ENCODE measurements around the gene LRRC38.
"Not testable (repeated sequence)": the region's sequence is repeated elsewhere in the genome, so short reads cannot be mapped to it uniquely, and the experiment has no call there.

The LRRC38 gene

DNA sequence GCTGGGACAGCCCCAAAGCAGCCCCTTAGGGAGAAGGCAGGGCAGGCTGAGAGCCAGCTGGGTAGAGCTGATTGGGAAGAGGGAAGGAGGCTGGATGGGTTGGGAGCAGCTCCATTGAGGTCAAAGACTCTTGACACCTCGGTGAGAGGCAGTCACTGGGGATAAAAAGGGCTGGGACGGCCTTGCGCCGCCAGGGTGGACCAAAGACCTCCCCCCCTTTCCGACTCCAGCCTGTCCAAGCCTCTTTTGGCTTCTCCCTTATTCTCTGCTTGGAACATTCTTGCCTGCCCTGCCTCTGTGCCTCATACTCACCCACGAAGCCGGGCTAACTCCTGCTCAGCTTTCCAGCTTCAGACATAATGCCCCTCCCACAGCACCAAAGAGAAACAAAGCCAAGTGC lies 51.1 kb downstream of the LRRC38 start:
- Mint-ChIP-seq H3K9me3 (no peaks in the 10 kb centered on the region), H3K4me3 (no peak overlapping the region), H3K4me1 (ENCODE audit: low read depth) (no peaks in the 10 kb centered on the region), H3K36me3 (ENCODE audit: low read depth) (no peaks in the 10 kb centered on the region), H3K27ac (no peak overlapping the region), H3K27me3 (peaks cover 6% of the 10 kb centered on the region)
- no peak for DNase-seq

DNA sequence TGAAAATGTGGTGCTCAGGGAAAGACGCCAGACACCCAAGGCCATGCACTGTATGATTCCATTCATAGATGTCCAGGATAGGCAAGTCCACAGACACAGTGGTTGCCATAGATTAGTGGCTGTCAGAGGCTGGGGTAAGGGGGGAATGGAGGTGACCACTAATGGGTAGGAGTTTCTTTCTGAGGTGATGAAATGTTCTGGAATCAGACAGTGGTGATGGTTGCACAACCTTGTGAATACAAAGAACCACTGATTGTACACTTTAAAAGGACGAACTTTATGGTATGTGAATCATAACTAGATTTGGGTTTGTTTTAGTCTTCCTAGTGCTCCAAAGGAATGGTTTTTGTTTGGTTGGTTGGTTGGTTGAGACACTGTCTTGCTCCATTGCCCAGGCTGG lies 51.8 kb downstream of the LRRC38 start:
- Mint-ChIP-seq H3K4me1 (ENCODE audit: low read depth) (no peaks in the 10 kb centered on the region), H3K27ac (no peak overlapping the region), H3K9me3 (no peaks in the 10 kb centered on the region), H3K36me3 (ENCODE audit: low read depth) (no peaks in the 10 kb centered on the region), H3K27me3 (peaks cover 6% of the 10 kb centered on the region), H3K4me3 (no peak overlapping the region)
- no peak for DNase-seq

- H3K9me3 Mint-ChIP-seq = no peaks in the 10 kb centered on the region
- H3K27ac Mint-ChIP-seq = no peak overlapping the region
- H3K36me3 Mint-ChIP-seq (ENCODE audit: low read depth) = no peaks in the 10 kb centered on the region
- no peaks in the 10 kb centered on the region for H3K4me1 Mint-ChIP-seq (ENCODE audit: low read depth)
- DNase-seq = no peak
- H3K4me3 Mint-ChIP-seq = no peak overlapping the region
- H3K27me3 Mint-ChIP-seq = peaks cover 17% of the 10 kb centered on the region
These were observed 56.8 kb downstream of the LRRC38 start for GRCh38 chr1:13456904-13457532.

DNA sequence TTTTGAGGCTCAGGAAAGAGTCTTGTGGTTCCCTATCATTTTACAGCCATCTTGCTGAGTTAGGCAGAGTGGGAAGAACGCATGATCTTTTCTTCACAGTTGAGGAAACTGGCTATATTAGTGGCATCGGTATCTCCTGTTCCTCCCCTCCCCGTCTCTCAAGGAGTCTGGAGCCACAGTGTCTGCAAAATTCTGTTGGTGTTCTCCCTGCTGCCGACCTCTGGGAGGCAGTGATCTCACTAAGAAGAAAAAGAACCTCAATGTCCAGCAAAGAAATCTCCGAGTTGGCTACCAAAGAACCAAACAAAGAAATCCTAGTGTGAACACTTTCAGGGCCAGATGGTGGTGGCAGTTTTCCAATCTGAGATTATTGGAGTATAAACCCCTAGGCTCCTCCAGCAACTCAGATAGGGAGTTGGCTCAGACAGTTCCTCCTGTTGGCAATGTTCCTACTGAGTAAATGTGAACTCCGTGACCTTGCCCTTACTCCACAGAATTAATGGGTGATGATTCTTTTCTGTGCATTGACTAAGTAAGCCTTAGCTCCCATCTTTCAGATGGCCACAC lies 62.3 kb downstream of the LRRC38 start:
- H3K36me3 Mint-ChIP-seq (ENCODE audit: low read depth) = no peaks in the 10 kb centered on the region

DNA sequence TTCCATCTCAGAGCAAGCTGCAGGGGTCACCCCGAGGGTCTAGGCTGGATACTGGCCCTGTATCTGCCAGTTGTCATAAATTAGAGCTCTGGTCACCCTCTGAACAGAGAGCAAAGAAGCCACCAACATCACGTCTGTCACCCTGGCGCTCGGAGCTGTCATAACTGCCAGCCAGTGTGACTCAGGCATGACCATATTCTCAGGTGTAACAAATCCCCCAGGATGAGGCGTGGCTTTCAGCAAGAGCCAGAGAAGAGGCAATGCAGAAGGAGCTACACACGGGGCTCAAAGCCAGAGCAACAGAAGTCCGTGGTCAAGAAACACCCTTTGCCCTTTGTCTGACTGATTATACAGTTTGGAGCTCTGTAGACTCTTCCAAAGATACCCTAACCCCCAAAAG lies 63.6 kb downstream of the LRRC38 start:
- H3K27ac Mint-ChIP-seq = no peak overlapping the region
- H3K36me3 Mint-ChIP-seq (ENCODE audit: low read depth) = no peaks in the 10 kb centered on the region
- H3K4me1 Mint-ChIP-seq (ENCODE audit: low read depth) = no peaks in the 10 kb centered on the region
- H3K9me3 Mint-ChIP-seq = no peaks in the 10 kb centered on the region
- H3K4me3 Mint-ChIP-seq = no peak overlapping the region
- peaks cover 9% of the 10 kb centered on the region for H3K27me3 Mint-ChIP-seq
- no peak for DNase-seq

More for the DNA sequence above, 62.3 kb downstream of the LRRC38 start:
- no peak overlapping the region for H3K27ac Mint-ChIP-seq
- H3K4me3 Mint-ChIP-seq = no peak overlapping the region
- no peaks in the 10 kb centered on the region for H3K9me3 Mint-ChIP-seq
- peaks cover 11% of the 10 kb centered on the region for H3K27me3 Mint-ChIP-seq
- H3K4me1 Mint-ChIP-seq (ENCODE audit: low read depth) = no peaks in the 10 kb centered on the region
- no peak for DNase-seq

DNA sequence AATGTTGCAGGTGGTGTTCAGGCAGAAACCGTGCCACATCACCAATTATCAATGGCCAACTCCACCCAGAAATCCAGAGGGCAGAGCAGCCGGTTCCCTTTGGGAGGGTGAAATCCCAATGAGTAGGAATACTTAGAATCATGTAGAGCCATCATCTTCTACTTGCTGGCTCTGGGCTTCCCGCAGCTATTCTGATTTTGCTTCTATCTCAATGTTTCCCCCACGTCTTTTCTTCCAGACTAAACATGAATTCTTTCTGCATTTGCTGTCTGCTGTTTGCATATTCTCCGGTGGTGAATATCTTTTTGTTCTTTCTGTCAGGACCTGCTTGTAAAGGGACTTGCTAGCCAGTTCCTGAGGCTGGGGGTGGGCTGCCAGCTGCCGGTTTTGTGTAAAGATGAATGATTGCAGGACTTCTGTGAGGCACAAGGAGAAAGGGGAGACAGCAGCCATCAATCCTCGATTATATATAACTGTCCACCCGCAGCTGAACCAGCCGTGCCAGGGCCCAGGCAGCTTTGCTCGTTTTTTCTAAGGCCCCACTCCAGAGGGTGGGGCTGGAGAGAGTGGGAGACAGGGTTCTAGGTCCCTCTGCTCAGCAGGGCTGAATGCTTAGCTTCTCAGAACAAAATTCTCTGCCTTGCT lies 70.3 kb downstream of the LRRC38 start:
- Mint-ChIP-seq H3K36me3 (ENCODE audit: low read depth) (no peaks in the 10 kb centered on the region), H3K27me3 (peaks cover 4% of the 10 kb centered on the region), H3K4me3 (no peak overlapping the region), H3K4me1 (ENCODE audit: low read depth) (no peaks in the 10 kb centered on the region), H3K9me3 (no peaks in the 10 kb centered on the region), H3K27ac (no peak overlapping the region)
- no peak for DNase-seq

DNA sequence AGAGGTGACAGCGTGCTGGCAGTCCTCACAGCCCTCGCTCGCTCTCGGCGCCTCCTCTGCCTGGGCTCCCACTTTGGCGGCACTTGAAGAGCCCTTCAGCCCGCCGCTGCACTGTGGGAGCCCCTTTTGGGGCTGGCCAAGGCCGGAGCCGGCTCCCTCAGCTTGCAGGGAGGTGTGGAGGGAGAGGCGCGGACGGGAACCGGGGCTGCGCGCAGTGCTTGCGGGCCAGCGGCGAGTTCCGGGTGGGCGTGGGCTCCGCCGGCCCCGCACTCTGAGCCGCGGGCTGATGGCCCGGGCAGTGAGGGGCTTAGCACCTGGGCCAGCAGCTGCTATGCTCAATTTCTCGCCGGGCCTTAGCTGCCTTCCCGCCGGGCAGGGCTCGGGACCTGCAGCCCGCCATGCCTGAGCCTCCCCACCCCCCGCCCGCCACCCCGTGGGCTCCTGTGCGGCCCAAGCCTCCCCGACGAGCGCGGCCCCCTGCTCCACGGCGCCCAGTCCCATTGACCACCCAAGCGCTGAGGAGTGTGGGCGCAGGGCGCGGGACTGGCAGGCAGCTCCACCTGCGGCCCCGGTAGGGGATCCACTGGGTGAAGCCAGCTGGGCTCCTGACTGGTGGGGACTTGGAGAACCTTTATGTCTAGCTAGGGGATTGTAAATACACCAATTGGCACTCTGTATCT lies 74.6 kb downstream of the LRRC38 start:
- H3K9me3 Mint-ChIP-seq; H3K4me3 Mint-ChIP-seq; H3K4me1 Mint-ChIP-seq (ENCODE audit: low read depth); H3K36me3 Mint-ChIP-seq (ENCODE audit: low read depth); H3K27ac Mint-ChIP-seq; DNase-seq: not testable (repeated sequence)
- peaks cover 12% of the 10 kb centered on the region for H3K27me3 Mint-ChIP-seq

GRCh38 chr1:13435458-13435857 lies 78.3 kb downstream of the LRRC38 start:
- H3K9me3 Mint-ChIP-seq = peaks cover 3% of the 10 kb centered on the region
- H3K36me3 Mint-ChIP-seq (ENCODE audit: low read depth) = no peaks in the 10 kb centered on the region
- H3K4me3 Mint-ChIP-seq = no peak overlapping the region
- no peak overlapping the region for H3K27ac Mint-ChIP-seq
- no peaks in the 10 kb centered on the region for H3K4me1 Mint-ChIP-seq (ENCODE audit: low read depth)
- peaks cover 16% of the 10 kb centered on the region for H3K27me3 Mint-ChIP-seq
- DNase-seq = no peak

DNA sequence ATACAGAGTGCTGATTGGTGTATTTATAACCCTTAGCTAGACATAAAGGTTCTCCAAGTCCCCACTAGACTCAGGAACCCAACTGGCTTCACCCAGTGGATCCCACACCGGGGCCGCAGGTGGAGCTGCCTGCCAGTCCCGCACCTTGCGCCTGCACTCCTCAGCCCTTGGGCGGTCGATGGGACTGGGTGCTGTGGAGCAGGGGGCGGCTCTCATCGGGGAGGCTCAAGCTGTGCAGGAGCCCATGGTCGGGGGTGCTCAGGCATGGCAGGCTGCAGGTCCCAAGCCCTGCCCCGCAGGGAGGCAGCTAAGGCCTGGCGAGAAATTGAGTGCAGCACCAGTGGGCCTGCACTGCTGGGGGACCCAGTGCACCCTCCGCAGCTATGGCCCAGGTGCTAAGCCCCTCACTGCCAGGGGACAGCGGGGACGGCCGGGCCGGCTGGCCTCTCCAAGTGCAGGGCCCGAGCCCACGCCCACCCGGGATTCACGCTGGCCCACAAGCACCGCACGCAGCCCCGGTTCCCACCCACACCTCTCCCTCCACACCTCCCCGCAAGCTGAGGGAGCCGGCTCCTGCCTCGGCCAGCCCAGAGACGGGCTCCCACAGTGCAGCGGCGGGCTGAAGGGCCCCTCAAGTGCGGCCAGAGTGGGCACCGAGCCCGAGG lies 80.0 kb downstream of the LRRC38 start:
- not testable (repeated sequence) for H3K27ac Mint-ChIP-seq; DNase-seq; H3K9me3 Mint-ChIP-seq; H3K4me3 Mint-ChIP-seq; H3K36me3 Mint-ChIP-seq (ENCODE audit: low read depth); H3K4me1 Mint-ChIP-seq (ENCODE audit: low read depth)
- peaks cover 16% of the 10 kb centered on the region for H3K27me3 Mint-ChIP-seq

- no peak for DNase-seq
- H3K27ac Mint-ChIP-seq = no peak overlapping the region
- H3K9me3 Mint-ChIP-seq = peaks cover 3% of the 10 kb centered on the region
These were observed 81.6 kb downstream of the LRRC38 start for GRCh38 chr1:13432251-13432650.

DNA sequence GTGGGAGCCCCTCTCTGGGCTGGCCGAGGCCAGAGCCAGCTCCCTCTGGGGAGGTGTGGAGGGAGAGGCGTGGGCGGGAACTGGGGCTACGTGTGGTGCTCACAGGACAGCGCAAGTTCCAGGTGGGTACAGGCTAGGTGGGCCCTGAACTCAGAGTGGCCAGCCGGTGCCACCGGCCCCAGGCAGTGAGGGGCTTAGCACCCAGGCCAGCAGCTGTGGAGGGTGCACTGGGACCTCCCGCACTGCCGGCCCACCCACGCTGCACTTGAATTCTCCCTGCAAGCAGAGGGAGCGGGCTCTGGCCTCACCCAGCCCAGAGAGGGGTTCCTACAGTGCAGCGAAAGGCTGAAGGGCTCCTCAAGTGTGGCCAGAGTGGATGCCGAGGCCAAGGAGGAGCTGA lies 83.3 kb downstream of the LRRC38 start:
- Mint-ChIP-seq H3K27me3 (peaks cover 9% of the 10 kb centered on the region), H3K36me3 (ENCODE audit: low read depth) (no peaks in the 10 kb centered on the region), H3K27ac (no peak overlapping the region), H3K4me3 (no peak overlapping the region), H3K4me1 (ENCODE audit: low read depth) (no peaks in the 10 kb centered on the region), H3K9me3 (peaks cover 3% of the 10 kb centered on the region)
- no peak for DNase-seq

More at GRCh38 chr1:13432251-13432650, 81.6 kb downstream of the LRRC38 start:
- Mint-ChIP-seq H3K36me3 (ENCODE audit: low read depth) (no peaks in the 10 kb centered on the region), H3K4me1 (ENCODE audit: low read depth) (no peaks in the 10 kb centered on the region), H3K27me3 (peaks cover 16% of the 10 kb centered on the region), H3K4me3 (no peak overlapping the region)

Measured in activated T-cell treated with anti-CD3 and anti-CD28 coated beads, Interleukin-2, amount 50 U/mL, for 24 hours (primary cell).